Measurements from ENCODE around the gene WHRN. TPM values are rescaled to one million over a fixed set of nuclear protein-coding genes. Genes with fewer than 3 reads are reported as not detected.

The WHRN gene
- total and polyA plus RNA-seq, 9 of the 15 experiments (the other 6 are each of a cell fraction or from before 2014, with no cell fraction given): 0.31 to 14.1 (median 3.0) TPM

GRCh38 chr9:114484854-114485443 lies 20.3 kb downstream of the WHRN start (continued):
- TF ChIP-seq NFYB (IDR thresholded peaks at IDR 0.05; ENCODE audit: extremely low read depth, insufficient read length) (no peak), CAMTA2 (CRISPR knock-in tag; conservative IDR thresholded peaks at IDR 0.05) (no peak), HDAC3 (IDR thresholded peaks at IDR 0.05; ENCODE audit: borderline replicate concordance, partially characterized antibody) (no peak), ZNF274 (IDR thresholded peaks at IDR 0.05; ENCODE audit: borderline replicate concordance, low read depth, low read length) (no peak), HMBOX1 (IDR thresholded peaks at IDR 0.05) (peak; percentile 26; the same call in 1 of the 2 replicates), ELK1 (CRISPR knock-in tag; IDR thresholded peaks at IDR 0.05) (no peak), CEBPZ (IDR thresholded peaks at IDR 0.05; ENCODE audit: borderline replicate concordance, low read depth, low read length) (no peak), ZNF398 (CRISPR knock-in tag; IDR thresholded peaks at IDR 0.05) (no peak), ZNF197 (CRISPR knock-in tag; IDR thresholded peaks at IDR 0.05; ENCODE audit: low read depth) (no peak), ZBTB7A (IDR thresholded peaks at IDR 0.05; ENCODE audit: borderline replicate concordance, control insufficient read depth, low read depth, low read length) (no peak), ZNF174 (CRISPR knock-in tag; IDR thresholded peaks at IDR 0.05) (no peak), ZNF133 (CRISPR knock-in tag; IDR thresholded peaks at IDR 0.05) (no peak), ZNF24 (IDR thresholded peaks at IDR 0.05) (no peak), NFE2 (IDR thresholded peaks at IDR 0.05; ENCODE audit: low read depth) (peak; percentile 83), L3MBTL2 (IDR thresholded peaks at IDR 0.05) (peak; percentile 96), ATF3 (IDR thresholded peaks at IDR 0.05) (peak; percentile 98), ATF3 (CRISPR knock-in tag; conservative IDR thresholded peaks at IDR 0.05) (peak; percentile 86; the same call in 1 of the 2 replicates), CGGBP1 (CRISPR knock-in tag; IDR thresholded peaks at IDR 0.05) (no peak)

Data from K562 (cell line).